GM19452 (cell line): ENCODE data around the gene FARP1.

ENCODE experiments used
- ATAC-seq: cut with Tn5 transposase; IDR thresholded peaks from one replicate; pipeline ENCODE4 v1.9.1; 2021; ENCODE audit not compliant: unreplicated experiment

FARP1 gene

DNA sequence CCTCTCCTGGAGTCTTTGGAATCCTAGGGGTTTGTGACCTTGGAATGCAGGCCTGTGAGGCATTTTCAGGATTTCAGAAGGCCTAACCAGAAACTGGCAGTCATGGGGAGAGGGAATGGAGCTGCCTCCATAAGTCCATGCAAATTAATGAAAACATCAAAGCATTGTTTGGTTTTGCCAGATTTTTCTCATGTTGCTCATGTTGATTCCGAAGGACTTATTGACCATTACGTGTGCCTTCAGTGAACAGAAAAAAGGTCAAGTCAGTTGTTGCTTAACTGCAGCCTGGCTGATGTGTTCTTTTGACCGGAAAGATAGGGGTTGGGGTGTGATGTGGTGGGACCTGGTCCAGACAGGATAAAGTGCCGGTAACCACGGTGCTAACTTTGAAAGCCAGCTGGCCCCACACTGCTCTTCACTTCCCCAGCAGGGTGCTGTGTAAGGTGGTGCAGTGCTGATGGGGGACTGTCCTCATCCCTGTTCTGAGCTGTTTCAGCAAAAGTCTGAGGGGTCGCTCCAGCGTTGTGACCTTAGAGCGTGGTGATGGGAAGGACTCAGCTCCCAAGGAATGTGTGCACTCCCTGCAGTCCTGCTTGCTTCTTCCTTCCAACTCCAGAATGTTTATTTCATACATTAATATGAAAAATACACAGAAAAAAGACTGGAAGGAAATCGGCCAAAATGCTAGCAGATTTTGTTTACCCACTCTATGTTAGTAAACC is 30.7 kb downstream of the FARP1 start:
- ATAC-seq = no peak

DNA sequence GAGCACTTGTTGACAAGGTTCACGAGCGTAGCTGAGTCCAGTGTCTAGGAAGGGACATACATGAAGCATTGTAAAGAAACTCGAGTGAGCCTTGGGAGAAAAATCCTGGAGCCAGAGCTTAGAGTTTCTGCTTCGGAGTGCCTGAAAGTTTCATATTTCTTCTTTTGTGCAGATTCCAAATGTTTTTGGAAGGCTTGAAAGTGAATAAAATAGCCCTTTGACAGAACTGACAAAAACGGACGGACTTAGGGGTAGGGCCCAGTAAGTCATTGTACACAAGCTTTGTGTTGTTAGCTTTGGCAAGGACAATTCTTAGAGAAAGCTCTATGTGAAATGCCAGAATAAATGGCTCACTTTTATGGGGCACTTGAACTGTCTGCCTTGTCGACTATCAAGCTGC is 31.4 kb downstream of the FARP1 start:
- no peak for ATAC-seq

DNA sequence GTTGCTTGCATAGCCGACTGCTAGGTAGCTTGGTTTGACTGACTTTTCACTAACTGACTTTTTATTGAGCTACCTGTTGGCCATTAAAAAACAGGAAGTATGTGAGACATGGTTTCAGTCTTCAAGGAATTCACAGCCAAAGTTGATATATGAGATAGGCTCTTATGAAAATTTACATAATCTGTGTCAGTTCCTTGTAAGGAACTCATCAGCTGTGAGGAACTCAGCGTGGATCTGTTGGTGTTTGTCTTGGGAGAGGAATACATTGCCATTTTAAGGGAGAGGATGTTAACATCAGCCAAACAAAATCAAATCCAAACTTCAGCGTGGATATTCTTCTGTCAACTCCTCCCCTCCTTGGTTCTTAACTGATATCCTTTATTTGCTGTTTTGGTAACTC is 32.1 kb downstream of the FARP1 start:
- ATAC-seq = no peak

DNA sequence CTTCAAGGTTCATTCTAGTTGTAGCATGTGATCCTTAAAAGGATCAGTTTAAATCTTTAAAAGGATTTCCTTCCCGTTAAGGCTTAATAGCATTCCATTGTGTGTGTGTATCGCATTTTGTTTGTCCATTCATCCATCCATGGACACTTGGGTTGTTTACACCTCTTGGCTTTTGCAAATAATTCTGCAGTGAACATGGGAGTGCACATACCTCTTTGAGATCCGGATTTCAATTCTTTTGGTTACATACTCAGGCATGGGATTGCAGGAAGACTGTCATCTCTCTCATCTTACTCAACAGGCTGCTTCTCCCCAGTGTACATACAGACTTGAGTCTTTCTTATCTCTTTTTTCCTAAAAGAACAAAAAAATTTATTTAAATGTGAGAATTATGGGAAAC is 32.9 kb downstream of the FARP1 start:
- ATAC-seq = no peak

DNA sequence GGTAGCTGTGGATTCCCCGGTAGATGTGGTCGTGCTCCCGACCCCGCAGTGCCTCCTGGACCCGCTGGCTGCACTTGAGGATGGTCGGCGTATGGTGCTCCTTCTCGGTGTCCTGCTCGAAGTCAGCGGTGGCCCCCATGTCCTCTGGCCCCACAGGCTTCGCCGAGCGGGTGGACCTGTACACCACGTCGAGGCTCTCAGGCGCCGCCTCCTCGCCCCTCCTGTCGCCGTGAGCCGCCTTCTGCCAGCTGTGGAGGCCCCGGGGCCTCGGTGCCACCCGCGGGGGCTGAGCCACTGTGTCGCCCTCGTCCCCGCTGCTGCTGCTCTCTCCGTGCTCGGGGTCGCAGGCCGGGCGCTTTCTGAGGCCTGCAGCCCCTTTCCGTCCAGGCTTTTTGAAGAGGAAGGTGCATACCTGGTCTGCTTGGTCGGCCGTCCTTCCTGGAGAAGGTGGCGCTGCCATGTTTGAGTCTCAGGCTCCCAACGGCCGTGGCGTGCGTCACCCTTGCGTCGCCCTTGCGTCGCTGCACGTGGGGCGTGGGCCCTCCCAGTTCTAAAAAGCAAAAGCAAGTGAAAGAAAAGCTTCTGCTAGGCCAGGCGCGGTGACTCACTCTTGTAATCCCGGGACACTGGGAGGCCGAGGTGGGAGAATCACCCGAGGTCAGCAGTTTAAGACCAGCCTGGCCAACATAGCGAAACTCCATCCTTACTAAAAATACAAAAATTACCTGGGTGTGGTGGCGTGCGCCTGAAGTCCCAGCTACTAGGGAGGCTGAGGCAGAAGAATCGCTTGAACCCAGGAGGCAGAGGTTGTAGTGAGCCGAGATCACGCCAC is 34.1 kb downstream of the FARP1 start, which contains the start of gene RNF113B:
Gene RNF113B, minus strand, starts transcription at position 493 of the 832 bp plus-strand sequence. Its CDS starts 33 bp downstream, at position 460.
- ATAC-seq = no peak

- ATAC-seq = no peak
These were observed 37.2 kb downstream of the FARP1 start for GRCh38 chr13:98180092-98180491.

- no peak for ATAC-seq
These were observed 38.4 kb downstream of the FARP1 start for GRCh38 chr13:98181111-98181815.

DNA sequence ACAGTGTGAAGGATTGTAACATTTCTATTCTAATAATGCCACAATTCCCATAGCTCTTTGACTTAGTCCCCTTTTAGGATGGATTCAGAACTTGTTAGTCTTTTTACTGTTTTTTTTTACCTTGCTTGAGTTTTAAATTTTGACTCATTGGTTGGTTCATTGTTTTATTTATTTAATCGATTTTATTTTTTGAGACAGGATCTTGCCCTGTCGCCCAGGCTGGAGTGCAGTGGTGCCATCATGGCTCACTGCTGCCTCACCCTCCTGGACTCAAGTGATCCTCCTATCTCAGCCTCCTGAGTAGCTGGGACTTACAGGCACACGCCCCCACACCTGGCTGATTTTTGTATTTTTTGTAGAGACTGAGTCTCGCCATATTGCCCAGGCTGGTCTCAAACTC is 39.3 kb downstream of the FARP1 start:
- ATAC-seq = no peak

- no peak for ATAC-seq
These were observed 39.7 kb downstream of the FARP1 start for GRCh38 chr13:98182589-98182988.

GRCh38 chr13:98184792-98185191 is 41.9 kb downstream of the FARP1 start:
- no peak for ATAC-seq

GRCh38 chr13:98187155-98187964 is 44.5 kb downstream of the FARP1 start:
- ATAC-seq = no peak

DNA sequence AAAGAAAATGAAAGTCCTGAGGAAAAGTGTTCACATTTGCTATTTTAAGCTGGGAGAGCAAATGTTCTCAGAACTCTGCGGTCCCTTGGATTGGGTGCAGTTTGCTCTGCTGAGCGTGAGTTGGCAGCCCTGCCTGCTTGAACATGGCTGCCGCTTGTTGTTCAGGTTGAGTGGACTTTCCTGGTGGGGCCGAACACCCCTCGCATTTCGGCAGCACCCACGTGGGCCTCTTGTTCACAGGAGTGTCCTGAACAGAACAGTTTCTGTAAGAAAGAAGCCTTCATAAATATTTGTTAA is 45.0 kb downstream of the FARP1 start:
- no peak for ATAC-seq

- no peak for ATAC-seq
These were observed 45.8 kb downstream of the FARP1 start for GRCh38 chr13:98188544-98189166.

DNA sequence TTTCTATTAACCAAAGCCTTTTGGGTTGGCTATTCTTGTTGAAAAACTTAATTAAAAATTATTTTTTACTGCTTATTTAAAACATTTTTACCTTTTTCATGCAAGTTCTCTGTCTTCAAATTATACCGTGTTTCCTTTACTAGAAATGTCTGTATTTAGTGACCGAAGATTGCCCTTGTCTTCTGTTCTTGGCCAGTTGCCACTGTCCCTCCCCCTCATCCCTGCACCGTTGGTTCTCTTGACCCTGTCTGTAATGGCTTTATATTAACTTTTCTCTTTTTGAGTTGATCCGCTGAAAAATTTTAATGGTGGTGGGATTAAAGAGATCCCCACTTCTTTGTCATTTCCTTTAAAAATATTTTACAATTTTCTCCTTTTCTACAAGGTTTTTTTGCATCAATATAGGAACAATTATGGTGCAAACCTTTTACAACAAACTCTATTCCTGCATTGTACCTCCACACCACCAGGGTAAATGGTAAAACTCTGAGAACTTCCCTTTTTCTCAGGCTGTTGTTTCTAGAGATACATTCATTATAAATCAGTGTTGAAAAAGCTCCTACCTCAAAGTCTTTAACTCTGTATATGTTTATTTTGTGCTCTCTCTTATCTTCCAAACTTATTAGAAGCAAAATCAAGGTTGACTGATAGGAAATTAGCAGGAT is 47.1 kb downstream of the FARP1 start:
- ATAC-seq = no peak

DNA sequence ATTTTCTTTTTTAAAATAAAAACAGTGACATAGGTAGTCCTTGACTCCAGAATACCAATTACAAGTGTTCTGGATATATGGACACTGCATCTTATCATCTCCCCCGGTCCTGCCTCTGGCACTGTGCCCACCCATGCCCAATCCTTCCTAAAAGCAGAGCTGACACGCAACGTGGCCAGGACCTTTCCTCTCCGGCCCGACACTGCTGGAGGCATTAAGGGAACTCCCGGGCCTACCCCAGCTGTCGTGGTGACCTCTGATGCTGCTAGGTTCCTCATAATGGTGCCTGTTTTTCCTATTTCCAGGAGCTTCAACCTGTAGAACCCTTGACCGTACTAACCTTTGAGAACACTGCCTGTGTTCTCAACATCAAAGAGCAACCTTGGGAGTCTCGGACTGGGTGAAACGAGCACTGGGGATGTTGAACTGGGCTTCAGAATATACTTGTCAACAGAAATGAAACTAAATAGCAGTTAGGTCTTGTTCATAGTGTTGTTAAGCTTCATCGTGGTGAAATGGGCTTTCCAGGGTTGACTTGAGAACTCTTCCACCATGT is 48.1 kb downstream of the FARP1 start:
- ATAC-seq = no peak

DNA sequence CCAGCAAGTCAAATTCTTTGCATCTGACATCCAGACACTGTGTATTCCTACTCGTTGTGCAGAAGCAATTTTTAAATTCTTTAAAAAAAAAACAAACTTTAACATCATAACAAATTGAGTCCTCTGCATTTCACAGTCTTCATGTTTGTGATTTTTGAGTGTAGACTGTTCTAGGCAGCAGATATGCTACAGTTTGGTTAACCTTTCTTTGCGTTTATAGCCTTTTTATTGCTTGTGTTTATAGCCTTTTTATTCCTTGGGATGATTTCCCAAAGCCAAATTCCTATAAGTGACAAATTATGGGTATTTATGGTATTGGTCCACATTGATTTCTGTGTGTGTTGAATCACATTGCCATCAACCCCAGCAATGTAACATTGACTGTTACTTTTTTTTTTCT is 49.1 kb downstream of the FARP1 start:
- ATAC-seq = no peak

GRCh38 chr13:98195054-98195791 is 52.3 kb downstream of the FARP1 start:
- ATAC-seq = no peak

GRCh38 chr13:98198683-98199082 is 55.8 kb downstream of the FARP1 start:
- ATAC-seq = no peak

DNA sequence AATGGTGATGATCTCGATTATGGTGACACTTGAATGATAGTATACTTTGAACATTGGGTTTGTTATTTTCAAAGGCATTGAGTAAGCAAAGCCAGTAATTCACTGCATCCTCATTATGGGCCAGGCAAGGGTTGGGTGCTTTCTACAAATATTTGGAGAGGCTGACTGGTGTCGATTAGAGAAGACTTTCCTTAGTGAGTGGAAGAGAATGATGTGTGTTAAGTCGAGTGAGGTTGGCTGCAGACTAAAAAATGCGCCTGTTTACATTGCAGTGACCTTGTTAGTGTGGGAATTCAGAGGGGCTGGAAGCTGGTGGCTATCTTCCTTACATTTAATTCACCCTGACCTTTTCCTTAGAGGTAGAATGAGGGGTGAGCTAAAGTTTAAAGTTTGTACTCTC is 56.6 kb downstream of the FARP1 start:
- no peak for ATAC-seq
